Measurements from ENCODE around the gene KCNN4.
A peak's percentile ranks its signal among the peaks of the same experiment; 100 is the strongest.

The KCNN4 gene

DNA sequence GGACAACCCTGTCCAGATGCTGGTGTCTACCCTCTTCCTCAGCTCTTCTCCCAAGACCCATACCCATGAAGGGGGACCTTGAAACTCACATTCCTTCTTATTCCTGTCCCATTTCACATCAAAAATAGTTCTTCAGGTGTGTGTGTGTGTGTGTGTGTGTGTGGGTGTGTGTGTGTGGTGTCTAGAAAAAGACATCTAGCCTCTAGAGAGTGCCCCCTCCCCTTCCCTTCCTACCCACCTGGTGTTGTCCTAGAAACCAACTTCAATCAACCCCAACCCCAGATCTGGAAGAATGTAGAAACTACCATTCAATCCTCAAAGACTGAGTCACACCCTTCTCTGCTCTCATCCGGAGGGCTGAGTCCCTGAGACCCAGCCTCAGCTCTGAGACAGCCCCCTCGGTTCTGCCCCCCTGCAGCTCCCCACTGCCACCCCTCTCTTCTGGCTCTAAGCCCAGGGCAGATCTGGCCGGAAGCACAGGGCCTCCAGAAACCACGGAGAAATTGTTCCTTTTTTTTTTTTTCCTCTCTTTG, 3.5 kb downstream of the KCNN4 start:
- Histone ChIP-seq H3K9me3 (ENCODE audit: control insufficient read depth, insufficient read depth, low read depth, low read length) (no peaks in the 10 kb centered on the region), H3K4me3 (ENCODE audit: low read depth, low read length) (no peak overlapping the region), H3K27ac (ENCODE audit: extremely low read depth, low read depth, low read length) (0 out of 2 replicates have a peak overlapping the region, but pooled peaks have one; percentile 4), H3K4me1 (ENCODE audit: control insufficient read depth, insufficient read depth, low read length) (peaks cover 10% of the 10 kb centered on the region; the same call in 1 of the 2 replicates), H3K36me3 (ENCODE audit: control insufficient read depth in 2 of 2, insufficient read depth in 1 of 2, low read length in 2 of 2) (no peaks in the 10 kb centered on the region)
- ChIA-PET POLR2A (interaction anchor here (0.6 to 2.8 kb wide), 4 partner anchors 11 to 50 kb away, joined by 5 to 15 read pairs (median 6); partner anchors contain the start of genes SMG9 and ZNF283), CTCF (interaction anchor here (0.6 to 17.4 kb wide), 12 partner anchors 8 to 454 kb away, joined by 3 to 203 read pairs (median 4); partner anchors contain the start of genes SMG9 and ZNF576)
- peak; percentile 67; the same call in 1 of the 2 replicates for TF ChIP-seq ZNF121 (tag by site-specific recombination; IDR thresholded peaks at IDR 0.05)
- TF ChIP-seq PATZ1 (tag by site-specific recombination; IDR thresholded peaks at IDR 0.05), result peak; percentile 30
- peak; percentile 71 for TF ChIP-seq GLIS1 (tag by site-specific recombination; IDR thresholded peaks at IDR 0.05)
- TF ChIP-seq SP7 (tag by site-specific recombination; IDR thresholded peaks at IDR 0.05), result peak; percentile 20; the same call in 1 of the 2 replicates
- no peak for TF ChIP-seq ZNF140 (tag by site-specific recombination; IDR thresholded peaks at IDR 0.05)
- peak; percentile 100 for TF ChIP-seq PRDM4 (tag by site-specific recombination; IDR thresholded peaks at IDR 0.05)
- no peak for TF ChIP-seq ZNF843 (tag by site-specific recombination; IDR thresholded peaks at IDR 0.05)
- no peak; the same call in 1 of the 2 replicates for TF ChIP-seq ZNF473 (tag by site-specific recombination; IDR thresholded peaks at IDR 0.05)
- peak; percentile 76 for TF ChIP-seq ZNF398 (tag by site-specific recombination; IDR thresholded peaks at IDR 0.05)
- TF ChIP-seq ZNF791 (tag by site-specific recombination; IDR thresholded peaks at IDR 0.05), result peak; percentile 32; the same call in 1 of the 2 replicates
- TF ChIP-seq ZNF629 (tag by site-specific recombination; IDR thresholded peaks at IDR 0.05), result no peak
- TF ChIP-seq ZFHX2 (tag by site-specific recombination; conservative IDR thresholded peaks at IDR 0.05), result peak; percentile 32
- TF ChIP-seq KLF8 (tag by site-specific recombination; IDR thresholded peaks at IDR 0.05), result 0 out of 2 replicates have a peak, but pooled peaks have one; percentile 15
- peak; percentile 69; the same call in 1 of the 2 replicates for TF ChIP-seq ZSCAN4 (tag by site-specific recombination; IDR thresholded peaks at IDR 0.05)
- peak; percentile 27; the same call in 1 of the 2 replicates for TF ChIP-seq SALL2 (tag by site-specific recombination; IDR thresholded peaks at IDR 0.05; ENCODE audit: borderline replicate concordance)
- TF ChIP-seq ATF2 (tag by site-specific recombination; IDR thresholded peaks at IDR 0.05; ENCODE audit: low read depth), result no peak
- peak; percentile 66 for TF ChIP-seq GLIS2 (tag by site-specific recombination; IDR thresholded peaks at IDR 0.05)
- TF ChIP-seq KLF9 (tag by site-specific recombination; IDR thresholded peaks at IDR 0.05; ENCODE audit: low read depth), result 0 out of 2 replicates have a peak, but pooled peaks have one; percentile 11
- peak; percentile 97 for TF ChIP-seq ZNF280D (tag by site-specific recombination; IDR thresholded peaks at IDR 0.05)
- peak; percentile 47 for TF ChIP-seq ZNF148 (tag by site-specific recombination; IDR thresholded peaks at IDR 0.05; ENCODE audit: borderline replicate concordance)
